ENCODE results near the gene CPNE1.

CPNE1 gene

DNA sequence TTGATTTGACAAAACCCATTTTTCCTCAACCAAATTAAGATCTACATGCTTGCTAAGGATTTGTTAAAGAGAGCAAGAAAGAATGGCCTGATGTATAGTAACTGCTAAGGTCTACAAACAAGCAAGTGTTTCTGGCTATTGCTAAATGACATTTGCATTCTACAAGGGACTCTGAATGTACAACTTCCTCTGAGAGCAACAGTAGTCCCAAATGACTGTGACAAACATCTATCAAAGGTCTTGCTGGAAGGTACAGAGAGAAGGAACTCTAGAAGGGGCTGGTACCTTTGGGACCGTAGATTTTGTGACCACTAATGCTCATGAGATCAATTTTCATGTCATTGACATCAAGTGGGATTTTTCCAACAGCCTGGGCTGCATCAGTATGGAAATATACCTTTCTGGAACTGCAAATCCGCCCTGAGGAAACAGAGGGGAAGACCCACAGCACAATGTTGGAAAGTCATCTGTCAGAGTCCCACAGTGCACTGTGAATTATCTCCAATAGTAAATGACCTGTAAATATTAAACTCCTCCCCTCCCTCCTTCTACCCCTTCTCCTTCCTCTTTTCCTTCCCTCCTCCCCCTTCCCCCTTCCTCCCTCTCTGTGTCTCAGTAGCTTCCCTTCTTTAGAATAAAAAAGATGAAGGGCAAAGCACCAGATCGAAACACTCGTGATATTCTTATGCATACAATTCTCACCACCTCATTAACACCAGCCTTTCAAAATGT is 15.9 kb upstream of the CPNE1 start:
- DNase-seq: no peak
- TF ChIP-seq POLR2A (IDR thresholded peaks at IDR 0.05; ENCODE audit: low read length) (no peak), GATA1 (IDR thresholded peaks at IDR 0.05; ENCODE audit: low read depth, low read length) (no peak)

DNA sequence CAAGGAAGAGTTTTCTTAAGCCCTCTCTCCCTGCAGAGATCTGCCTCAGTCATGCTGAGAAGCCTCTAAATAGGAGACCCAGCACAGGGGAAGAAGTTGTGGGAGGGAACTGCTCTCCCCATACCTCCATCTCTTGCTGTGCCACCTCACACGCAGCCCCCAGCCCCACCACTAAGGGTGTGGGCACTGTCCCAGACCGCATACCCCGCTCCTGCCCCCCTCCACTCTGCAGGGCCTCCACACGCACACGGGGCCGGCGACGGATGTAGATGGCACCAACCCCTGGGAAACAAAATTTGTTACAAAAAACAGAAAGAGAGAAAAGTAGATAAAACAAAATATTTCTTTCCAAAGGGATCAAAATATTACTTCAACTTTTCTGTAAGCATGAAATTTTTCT is 10.2 kb upstream of the CPNE1 start:
- TF ChIP-seq POLR2A (IDR thresholded peaks at IDR 0.05; ENCODE audit: low read length): no peak
- no peak for TF ChIP-seq GATA1 (IDR thresholded peaks at IDR 0.05; ENCODE audit: low read depth, low read length)
- DNase-seq: no peak

- no peak for TF ChIP-seq POLR2A (IDR thresholded peaks at IDR 0.05; ENCODE audit: low read length)
- no peak for TF ChIP-seq GATA1 (IDR thresholded peaks at IDR 0.05; ENCODE audit: low read depth, low read length)
- no peak for DNase-seq
Observed at GRCh38 chr20:35673884-35674283, 9.2 kb upstream of the CPNE1 start.

DNA sequence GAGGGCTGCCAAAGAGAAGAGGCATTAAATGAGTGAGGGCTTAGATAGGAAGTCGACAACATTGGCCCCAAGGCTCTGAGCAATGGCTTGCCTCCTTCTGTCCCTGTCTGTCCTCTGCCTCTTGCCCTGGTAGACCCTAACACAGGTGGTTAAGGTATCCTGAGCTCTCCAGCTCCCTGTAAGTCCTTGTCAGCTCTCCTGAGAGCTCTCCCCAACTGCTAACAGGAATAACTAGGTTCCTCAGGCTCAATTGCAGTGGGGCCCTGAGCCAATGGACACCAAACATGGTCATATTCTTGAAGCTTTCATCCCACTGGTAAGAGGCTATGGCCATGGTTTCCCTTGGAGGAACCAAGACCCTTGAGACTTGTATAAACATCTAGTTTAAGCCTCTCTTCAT is 5.0 kb upstream of the CPNE1 start:
- no peak for TF ChIP-seq GATA1 (IDR thresholded peaks at IDR 0.05; ENCODE audit: low read depth, low read length)
- no peak for TF ChIP-seq POLR2A (IDR thresholded peaks at IDR 0.05; ENCODE audit: low read length)
- no peak for DNase-seq

DNA sequence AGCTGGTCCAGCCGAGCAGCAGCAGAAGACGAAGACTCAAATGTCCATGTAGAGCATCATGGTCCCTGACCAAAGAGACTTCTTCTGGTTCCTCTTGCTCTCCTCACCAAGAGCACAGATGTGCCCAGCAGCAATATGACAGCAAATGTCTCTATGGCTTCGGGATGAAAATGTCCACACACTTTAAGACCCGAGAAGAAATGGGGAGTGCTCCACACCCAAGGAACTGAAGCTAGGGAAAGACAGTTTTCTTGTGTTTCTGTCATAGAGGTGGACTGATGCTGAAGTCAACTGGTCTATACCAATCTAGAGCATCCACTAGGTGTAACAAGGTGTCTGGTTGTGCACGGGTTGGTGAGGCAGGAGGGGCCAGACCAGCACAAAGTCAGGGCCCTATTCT is 4.5 kb upstream of the CPNE1 start:
- DNase-seq: no peak
- TF ChIP-seq GATA1 (IDR thresholded peaks at IDR 0.05; ENCODE audit: low read depth, low read length) (no peak), POLR2A (IDR thresholded peaks at IDR 0.05; ENCODE audit: low read length) (no peak)

- no peak for DNase-seq
- no peak for TF ChIP-seq POLR2A (IDR thresholded peaks at IDR 0.05; ENCODE audit: low read length)
Observed at GRCh38 chr20:35665949-35666288, 1.2 kb upstream of the CPNE1 start.

DNA sequence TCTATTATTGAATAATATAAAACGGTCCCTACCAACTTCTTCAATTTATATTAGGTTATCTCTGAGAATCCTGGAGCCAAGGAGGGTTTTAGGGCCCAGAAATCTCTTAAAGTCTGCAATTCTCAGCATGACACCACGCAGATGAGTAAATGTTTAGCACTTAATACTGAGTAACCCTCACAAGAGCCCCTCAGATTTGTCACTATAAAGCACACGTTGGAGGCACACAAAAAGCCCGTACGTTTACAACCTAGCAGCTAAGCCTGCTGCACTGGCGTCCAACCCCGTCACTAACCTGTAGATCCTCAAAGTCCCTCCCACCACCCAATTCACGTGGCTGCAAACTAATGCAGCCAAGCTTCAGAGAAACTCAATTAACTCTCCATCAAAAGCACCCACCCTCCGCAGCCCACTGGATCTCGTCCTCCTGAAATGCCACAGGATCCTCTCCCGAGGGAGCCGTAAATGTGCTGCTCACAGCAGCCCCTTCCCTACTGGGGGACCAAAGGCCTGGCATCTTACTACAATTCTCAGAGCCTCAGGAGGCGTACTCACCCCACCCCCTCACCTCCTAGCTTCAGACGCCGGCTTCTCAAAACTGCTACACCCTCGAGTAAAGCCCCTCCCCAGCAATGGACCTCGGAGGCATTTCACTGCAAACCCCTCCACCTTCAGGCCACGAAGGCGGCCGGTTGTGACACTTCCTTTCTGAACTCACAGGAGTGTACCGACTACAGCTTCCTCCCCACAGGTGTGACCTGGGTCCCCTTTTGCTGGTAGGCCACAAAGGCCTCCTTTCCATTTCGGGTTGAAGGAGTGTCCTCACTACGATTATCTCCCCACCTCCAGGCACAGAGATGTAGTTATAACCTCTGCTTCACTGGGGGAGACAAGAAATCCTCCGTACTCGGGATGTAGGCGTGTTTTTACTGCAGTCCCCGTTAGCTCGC is 909 bp downstream of the CPNE1 start:
- DNase-seq: peak; percentile 74 to 81
- no peak for TF ChIP-seq GATA1 (IDR thresholded peaks at IDR 0.05; ENCODE audit: low read depth, low read length)
- TF ChIP-seq POLR2A (IDR thresholded peaks at IDR 0.05; ENCODE audit: low read length): no peak

- DNase-seq: no peak
- TF ChIP-seq GATA1 (IDR thresholded peaks at IDR 0.05; ENCODE audit: low read depth, low read length) (no peak), POLR2A (IDR thresholded peaks at IDR 0.05; ENCODE audit: low read length) (no peak)
Observed at GRCh38 chr20:35662551-35662950, 2.1 kb downstream of the CPNE1 start.

DNA sequence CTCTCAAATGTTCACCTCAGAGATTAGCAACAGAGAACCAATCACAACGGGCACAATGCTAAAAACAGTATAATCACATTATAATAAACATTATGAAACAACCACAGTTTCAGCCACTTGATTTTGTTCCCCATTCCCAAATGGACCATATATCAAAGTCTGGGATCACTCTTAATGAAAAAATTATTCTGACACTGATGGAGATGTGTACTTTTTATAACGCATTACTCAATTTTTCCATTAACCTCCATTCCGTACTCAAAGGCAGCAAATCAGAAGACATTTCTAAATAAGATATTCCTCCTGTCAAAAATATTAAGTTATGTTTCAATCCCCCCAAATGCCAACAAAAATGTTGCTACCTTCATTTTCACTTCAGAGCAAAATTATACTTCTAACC is 2.8 kb downstream of the CPNE1 start:
- DNase-seq: no peak
- TF ChIP-seq POLR2A (IDR thresholded peaks at IDR 0.05; ENCODE audit: low read length): no peak
- TF ChIP-seq GATA1 (IDR thresholded peaks at IDR 0.05; ENCODE audit: low read depth, low read length): no peak

- DNase-seq: no peak
- TF ChIP-seq POLR2A (IDR thresholded peaks at IDR 0.05; ENCODE audit: low read length): no peak
- no peak for TF ChIP-seq GATA1 (IDR thresholded peaks at IDR 0.05; ENCODE audit: low read depth, low read length)
Observed at GRCh38 chr20:35661053-35661452, 3.6 kb downstream of the CPNE1 start.

GRCh38 chr20:35660122-35660937 is 4.4 kb downstream of the CPNE1 start:
- no peak for TF ChIP-seq POLR2A (IDR thresholded peaks at IDR 0.05; ENCODE audit: low read length)
- no peak for TF ChIP-seq GATA1 (IDR thresholded peaks at IDR 0.05; ENCODE audit: low read depth, low read length)
- DNase-seq: no peak

DNA sequence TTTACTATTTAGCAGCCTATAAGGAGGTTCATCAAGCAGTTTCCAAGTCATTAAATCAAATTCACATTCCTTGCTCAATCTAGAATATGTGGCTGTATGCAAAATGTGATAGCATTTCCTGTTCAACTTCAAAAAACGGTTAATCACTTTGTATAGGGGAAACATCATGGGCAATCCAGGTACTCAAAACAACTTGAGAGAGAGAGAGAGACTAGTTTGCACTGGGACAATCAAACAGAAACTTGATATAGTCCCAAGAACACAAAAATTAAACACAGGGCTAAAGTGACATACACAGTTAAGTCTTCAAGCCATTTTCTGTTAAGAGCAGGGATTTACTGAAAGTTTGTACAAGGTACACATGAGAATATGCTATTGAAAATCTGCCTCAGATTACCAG is 7.4 kb downstream of the CPNE1 start:
- DNase-seq: no peak
- TF ChIP-seq POLR2A (IDR thresholded peaks at IDR 0.05; ENCODE audit: low read length): no peak
- no peak for TF ChIP-seq GATA1 (IDR thresholded peaks at IDR 0.05; ENCODE audit: low read depth, low read length)

GRCh38 chr20:35654415-35654814 is 10.3 kb downstream of the CPNE1 start:
- TF ChIP-seq POLR2A (IDR thresholded peaks at IDR 0.05; ENCODE audit: low read length) (no peak), GATA1 (IDR thresholded peaks at IDR 0.05; ENCODE audit: low read depth, low read length) (no peak)
- no peak for DNase-seq

- no peak for TF ChIP-seq POLR2A (IDR thresholded peaks at IDR 0.05; ENCODE audit: low read length)
- TF ChIP-seq GATA1 (IDR thresholded peaks at IDR 0.05; ENCODE audit: low read depth, low read length): no peak
Observed at GRCh38 chr20:35653893-35654292, 10.8 kb downstream of the CPNE1 start.

More at GRCh38 chr20:35653893-35654292, 10.8 kb downstream of the CPNE1 start:
- no peak for DNase-seq
